ENCODE results near the gene ZNF407.

- TF ChIP-seq CTCF (IDR thresholded peaks at IDR 0.05): no peak
- TF ChIP-seq POLR2A (IDR thresholded peaks at IDR 0.05): no peak
Observed at GRCh38 chr18:74857901-74858300, 260.2 kb downstream of the ZNF407 start.

Measured in adrenal gland (tissue), 5 donors.